GM12873 (cell line): ENCODE measurements around the gene UBTD1.

Source experiments
- TF ChIP-seq, protein P1 (sequence below): IDR thresholded peaks from 2 replicates; pipeline ENCODE4 v1.5.1; 2012; ENCODE audit warnings: low read depth, mild to moderate bottlenecking, moderate library complexity, low read length, control low read depth; ENCODE audit not compliant: insufficient read depth; ENCODE audit errors: missing control alignments

The UBTD1 gene

DNA sequence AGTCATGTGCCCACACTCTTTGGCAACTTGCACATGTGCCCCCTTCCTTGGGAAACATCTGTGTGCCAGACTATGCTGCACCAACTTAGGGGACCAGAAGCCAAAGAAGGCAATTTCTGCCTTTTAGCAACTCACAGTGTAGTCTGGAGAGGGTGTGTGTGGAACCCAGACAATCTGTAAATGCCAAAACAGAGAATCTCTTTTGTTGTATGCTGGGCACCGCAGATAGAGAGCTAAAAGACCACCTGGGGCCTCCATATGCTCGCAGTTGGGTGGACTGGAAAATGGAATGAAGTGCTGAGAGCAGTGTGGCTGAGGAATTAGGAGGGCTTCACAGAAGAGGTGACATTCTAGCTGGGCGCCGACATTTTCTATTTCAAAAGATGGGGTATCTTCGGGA is 26.4 kb downstream of the UBTD1 start:
- TF ChIP-seq, protein P1, sequence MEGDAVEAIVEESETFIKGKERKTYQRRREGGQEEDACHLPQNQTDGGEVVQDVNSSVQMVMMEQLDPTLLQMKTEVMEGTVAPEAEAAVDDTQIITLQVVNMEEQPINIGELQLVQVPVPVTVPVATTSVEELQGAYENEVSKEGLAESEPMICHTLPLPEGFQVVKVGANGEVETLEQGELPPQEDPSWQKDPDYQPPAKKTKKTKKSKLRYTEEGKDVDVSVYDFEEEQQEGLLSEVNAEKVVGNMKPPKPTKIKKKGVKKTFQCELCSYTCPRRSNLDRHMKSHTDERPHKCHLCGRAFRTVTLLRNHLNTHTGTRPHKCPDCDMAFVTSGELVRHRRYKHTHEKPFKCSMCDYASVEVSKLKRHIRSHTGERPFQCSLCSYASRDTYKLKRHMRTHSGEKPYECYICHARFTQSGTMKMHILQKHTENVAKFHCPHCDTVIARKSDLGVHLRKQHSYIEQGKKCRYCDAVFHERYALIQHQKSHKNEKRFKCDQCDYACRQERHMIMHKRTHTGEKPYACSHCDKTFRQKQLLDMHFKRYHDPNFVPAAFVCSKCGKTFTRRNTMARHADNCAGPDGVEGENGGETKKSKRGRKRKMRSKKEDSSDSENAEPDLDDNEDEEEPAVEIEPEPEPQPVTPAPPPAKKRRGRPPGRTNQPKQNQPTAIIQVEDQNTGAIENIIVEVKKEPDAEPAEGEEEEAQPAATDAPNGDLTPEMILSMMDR = no peak

DNA sequence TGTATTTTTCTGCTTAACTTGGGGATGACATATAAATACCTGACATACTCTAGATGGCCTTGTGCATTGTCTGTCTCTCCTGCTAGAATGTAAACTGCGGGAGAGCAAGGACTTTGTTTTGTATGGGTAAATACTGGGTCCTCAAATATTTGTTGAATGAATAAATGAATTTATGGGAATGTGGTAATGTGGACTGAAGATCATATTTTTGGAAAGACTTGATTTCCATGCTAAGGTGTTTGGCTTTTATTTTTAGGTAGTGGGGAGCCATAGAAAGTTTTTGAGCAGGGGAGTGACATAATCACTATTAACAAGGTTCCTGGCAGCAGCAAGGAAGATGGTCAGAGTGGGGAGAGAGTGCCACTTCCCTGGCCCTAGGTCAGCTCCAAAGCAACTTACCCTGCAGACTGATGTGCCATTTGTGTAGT is 27.0 kb downstream of the UBTD1 start:
- TF ChIP-seq, protein P1 = no peak

DNA sequence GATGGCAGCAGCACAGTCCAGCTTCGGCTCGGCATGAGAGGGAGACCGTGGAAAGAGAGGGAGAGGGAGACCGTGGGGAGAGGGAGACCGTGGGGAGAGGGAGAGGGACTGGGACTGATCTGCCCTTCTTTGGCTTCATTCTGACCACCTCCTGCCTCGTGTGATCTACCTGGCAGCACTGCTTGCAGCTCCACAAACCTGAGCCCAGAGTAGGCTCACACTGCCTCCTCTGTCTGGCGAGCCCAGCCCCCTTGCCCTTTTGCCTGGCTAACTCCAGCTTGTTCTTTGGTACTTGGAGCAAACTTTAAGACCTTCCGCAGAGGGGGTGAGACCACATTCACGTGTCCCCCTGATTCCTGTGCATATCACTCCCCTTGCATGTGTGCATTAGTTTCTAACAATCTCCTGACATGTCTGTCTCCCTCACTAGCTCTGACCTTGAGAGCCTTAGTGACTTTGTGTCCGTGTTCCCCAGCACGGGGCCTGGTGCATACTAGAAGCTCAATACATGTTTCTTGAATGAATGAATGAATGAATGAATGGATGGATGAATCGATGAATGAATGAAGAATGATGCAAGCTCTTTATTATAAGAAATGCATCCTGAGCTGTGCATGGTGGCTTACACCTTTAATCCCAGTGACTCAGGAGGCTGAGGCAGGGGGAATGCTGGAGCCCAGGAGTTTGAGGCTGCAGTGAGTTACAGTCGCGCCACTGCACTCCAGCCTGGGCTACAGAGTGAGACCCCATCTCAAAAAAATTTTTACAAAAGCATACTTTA is 31.2 kb downstream of the UBTD1 start:
- TF ChIP-seq, protein P1 = no peak

DNA sequence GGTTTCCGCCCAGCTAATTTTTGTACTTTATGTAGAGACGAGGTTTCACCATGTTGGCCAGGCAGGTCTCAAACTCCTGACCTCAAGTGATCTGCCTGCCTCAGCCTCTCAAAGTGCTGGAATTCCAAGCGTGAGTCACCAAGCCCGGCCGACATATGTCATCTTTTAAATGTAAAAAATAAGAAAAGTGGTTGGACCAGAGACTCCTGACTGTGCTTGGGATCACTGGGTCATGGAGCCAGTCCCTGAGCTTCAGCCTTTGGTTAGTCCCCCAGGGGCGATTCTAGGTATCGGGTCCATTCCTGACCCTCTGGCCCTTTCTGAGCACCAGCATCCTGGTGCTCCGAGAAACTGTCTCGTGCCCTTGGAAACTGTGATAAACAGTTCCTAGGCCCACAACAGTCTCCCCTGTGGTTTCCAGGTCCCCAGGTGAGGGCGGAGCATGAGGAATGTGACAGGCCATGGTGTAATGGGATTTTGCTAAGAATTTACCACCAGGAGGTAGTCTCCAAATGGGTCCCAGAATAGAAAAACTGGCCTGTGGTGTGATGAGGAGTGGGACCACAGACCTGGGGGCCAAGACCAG is 32.8 kb downstream of the UBTD1 start:
- TF ChIP-seq, protein P1 = no peak

DNA sequence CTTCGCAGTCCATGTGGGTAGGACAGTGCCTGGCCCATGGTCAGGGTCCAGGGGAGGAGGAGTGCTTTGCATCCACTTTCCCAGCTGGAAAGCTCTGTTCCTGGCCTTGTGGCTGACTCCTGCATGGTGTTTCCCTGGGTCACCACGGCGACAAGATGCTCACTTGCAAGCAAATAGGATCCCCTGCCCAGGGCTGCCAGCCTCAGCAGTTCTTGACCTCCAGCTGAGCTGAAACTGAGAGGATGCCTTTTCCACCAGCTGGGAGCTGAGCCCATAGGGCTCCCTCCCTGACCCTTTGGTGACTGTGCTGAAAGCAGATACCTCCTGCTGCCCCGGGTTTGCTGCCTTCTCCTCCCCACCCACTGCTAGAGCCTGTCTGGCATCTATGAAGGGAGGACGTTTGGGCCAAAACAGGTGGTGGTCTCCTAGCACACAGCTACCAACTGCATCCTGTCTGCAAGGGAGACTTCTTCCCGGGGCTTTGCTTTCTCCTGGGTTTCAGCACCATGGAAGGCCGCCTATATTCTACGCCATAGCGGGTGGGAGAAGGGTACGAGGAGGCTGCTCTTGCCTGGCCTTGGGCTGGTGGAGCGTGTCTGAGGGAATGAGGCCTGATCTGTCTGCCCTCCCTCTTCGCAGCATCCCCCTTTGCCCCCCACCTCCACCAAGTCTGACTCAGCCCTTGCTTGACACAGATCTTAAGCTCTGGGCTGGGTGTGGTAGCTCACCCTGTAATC is 34.4 kb downstream of the UBTD1 start:
- TF ChIP-seq, protein P1 = no peak

DNA sequence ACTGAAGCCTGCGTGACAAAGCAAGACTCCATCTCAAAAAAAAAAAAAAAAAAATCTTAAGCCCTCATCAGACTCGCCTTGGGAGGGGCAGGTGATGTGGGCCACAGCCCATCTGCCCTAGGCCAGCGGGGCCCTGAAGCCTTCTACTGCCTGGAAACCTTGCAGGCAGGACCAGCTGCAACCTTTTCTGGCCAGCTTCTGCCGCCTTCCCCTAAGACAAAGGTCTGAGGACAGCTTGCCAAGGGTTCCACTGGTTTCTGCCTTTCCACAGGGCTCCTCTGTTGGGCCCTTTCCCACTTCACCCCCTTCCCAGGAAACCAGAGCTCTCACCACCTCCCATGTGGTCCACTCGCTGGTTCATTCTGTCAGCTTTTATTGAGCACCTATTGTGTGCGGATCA is 35.2 kb downstream of the UBTD1 start:
- TF ChIP-seq, protein P1 = no peak

DNA sequence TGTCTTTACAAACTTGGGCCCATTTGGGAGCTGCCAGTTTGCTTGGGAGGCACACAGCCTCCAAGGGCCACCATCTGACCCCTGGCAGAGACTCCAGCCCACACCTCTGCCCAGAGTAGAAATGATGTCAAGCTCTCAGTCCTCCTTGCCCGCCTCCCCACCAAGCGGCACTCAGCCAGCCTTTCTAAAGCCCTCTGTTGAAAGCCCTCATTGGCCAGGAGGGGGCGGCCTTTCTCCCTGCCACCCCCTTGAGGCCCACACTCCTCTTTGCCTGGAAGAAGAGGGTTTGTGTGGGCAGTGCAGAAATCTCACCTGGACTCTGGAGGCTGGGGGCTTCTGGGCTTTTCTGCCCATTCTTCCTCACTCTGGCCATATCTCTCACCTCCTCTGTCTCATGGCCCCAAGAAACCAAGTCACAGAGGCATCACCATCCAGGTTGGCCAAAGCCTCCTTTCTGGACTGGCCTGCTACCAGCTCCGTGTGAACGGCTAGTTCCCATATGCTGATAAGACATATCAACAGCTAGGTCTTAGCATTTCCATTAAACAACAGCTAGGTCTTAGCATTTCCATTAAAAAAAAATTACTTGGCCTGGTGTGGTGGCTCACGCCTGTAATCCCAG is 36.1 kb downstream of the UBTD1 start:
- TF ChIP-seq, protein P1 = peak; percentile 78
